HTR-8/SVneo (cell line): ENCODE data around the gene CTBP2.

Experiments
- DNase-seq: peaks from one replicate; pipeline ENCODE4 v3.0.0; 2011; ENCODE audit warnings: low spot score, mixed read lengths; ENCODE audit not compliant: insufficient read length
- FAIRE-seq: peaks from 2 replicates; lab custom pipeline; 2011; peaks lifted over from hg19 to GRCh38; lab: Jason Lieb, UNC

Gene CTBP2

DNA sequence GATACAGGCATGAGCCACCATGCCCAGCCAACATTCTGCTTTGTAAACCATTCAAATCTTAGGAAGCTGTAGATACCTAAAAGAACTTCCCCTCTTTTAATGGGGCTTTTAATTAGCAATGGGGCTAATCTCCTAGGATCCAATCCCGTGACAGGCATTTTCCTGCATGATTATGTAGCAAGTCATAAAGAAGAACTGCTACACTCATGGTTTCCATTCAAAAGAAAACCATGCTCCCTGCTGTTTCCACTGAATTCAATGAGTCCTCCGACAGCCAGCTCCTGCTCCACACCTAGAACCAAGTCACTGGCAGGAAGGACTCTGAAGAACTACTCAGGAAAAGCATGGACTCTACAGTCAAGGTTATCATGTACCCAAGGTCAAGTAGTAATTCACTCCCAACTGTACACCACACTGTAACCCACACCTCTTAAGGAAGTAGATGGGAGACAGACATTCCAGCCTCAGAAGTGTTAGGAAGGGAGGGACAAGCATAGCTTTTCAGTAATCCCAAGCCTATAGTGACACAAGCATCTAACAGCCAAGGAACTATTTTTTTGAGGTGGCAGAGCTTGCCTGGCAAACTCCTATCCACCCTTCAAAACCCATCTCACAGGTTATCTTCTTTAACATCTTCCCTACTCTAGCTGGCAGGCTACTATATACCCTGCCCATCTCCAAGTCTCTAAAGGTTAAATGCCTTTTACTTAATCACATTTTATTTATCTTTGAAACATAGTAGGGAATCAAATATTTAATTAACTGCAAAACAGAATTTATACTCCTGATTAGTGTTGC, 47.5 kb downstream of the CTBP2 start:
- FAIRE-seq (no peak), DNase-seq (no peak)

- FAIRE-seq (no peak), DNase-seq (no peak)
These were observed 49.1 kb downstream of the CTBP2 start for GRCh38 chr10:125111118-125111727.

DNA sequence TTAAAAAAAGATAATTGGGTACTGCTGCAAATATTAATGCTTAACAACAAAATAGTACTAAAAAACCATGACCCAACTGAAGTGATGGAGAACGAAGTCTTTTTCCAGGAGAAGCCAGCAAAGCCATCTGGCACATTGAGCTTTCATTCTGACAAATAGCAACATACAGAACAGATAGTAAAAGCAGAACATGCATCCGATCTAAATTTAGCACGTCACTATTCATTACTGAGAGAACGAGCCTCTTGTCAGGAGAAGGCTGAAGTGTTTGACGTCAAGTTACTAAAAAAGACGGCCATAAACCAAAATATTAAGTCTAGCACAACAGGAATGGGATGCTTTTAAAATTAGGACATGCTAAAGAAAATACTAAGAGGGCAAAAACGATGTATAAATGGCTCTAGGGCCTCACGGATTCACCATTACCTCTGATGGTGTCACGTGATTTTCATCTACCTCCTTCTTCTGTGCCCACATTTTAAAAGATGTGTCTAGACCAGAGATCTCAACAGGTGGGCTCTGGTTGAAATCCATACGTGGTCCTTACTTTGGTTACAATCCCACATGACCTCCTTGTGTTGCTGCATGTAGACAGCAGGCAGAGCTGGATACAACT, 52.3 kb downstream of the CTBP2 start:
- no peak for DNase-seq
- FAIRE-seq, result no peak

GRCh38 chr10:125107166-125107949, 53.0 kb downstream of the CTBP2 start:
- FAIRE-seq, result no peak
- no peak for DNase-seq

GRCh38 chr10:125106586-125106985, 53.8 kb downstream of the CTBP2 start:
- DNase-seq (no peak), FAIRE-seq (no peak)

- DNase-seq, result no peak
- no peak for FAIRE-seq
These were observed 54.6 kb downstream of the CTBP2 start for GRCh38 chr10:125105706-125106255.

GRCh38 chr10:125105155-125105554, 55.2 kb downstream of the CTBP2 start:
- FAIRE-seq (no peak), DNase-seq (no peak)

DNA sequence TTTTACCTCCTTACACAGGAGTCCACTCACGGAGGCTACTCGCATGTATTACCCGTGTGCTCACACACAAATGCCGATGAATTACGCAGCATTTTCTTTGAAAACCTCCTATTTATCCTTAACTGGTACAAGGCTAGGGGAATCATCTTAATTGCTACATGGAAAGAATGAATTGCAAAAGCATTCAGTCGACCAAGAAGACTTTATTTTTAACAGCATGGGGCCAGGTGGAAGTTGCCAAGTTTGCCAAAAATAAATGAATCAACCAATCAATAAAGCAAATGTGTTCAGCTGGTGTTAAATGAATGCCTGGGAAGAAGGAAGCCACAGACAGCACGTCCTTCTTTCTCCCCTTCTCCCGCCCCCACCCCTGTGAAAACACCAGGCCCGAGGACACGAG, 55.8 kb downstream of the CTBP2 start:
- FAIRE-seq (no peak), DNase-seq (no peak)

DNA sequence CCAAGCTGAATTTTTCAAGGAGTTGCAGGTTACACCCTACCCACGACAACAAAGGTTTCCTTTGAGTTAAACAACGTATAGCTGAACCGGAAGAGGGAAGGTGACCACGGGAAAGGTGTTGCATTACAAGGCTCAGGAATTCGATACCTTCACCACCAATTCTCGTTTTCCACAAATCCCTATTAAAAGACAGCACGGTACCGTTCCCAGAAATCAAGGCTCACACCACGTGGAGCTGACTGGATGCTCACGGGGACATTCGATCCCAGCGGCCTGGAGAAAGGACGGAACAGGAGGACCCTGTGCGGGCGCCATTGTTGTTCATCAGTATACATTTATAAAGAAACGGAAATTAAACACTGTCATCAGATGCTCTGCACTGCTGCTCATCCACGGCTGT, 56.4 kb downstream of the CTBP2 start:
- FAIRE-seq (no peak), DNase-seq (no peak)

GRCh38 chr10:125103466-125103865, 56.9 kb downstream of the CTBP2 start:
- no peak for FAIRE-seq

GRCh38 chr10:125102821-125103220, 57.5 kb downstream of the CTBP2 start:
- DNase-seq, result no peak
- FAIRE-seq, result no peak

More at GRCh38 chr10:125103466-125103865, 56.9 kb downstream of the CTBP2 start:
- DNase-seq, result no peak

GRCh38 chr10:125102246-125102645, 58.1 kb downstream of the CTBP2 start:
- DNase-seq, result no peak

DNA sequence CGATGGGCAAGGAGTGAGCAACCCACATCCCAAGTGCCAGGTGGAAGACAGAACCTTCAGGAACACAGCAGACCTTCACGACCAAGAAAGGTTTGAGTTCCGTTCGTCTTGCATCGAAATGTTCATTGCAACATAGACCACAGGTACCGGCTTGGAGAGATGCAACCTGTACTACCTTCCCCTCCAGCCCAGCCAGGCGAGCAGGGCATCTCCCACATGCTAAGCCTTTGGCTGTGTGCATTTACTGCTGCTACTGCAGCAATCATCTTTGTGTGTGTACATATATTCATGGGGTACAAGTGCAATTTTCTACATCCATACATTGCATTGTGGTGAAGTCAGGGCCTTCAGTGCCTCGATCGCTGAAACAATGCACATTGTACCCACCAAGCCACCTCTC, 58.8 kb downstream of the CTBP2 start:
- FAIRE-seq (no peak), DNase-seq (no peak)

More at GRCh38 chr10:125102246-125102645, 58.1 kb downstream of the CTBP2 start:
- FAIRE-seq, result no peak

- DNase-seq (no peak), FAIRE-seq (no peak)
These were observed 59.3 kb downstream of the CTBP2 start for GRCh38 chr10:125101049-125101448.

- no peak for DNase-seq
- no peak for FAIRE-seq
These were observed 62.8 kb downstream of the CTBP2 start for GRCh38 chr10:125097409-125098070.

DNA sequence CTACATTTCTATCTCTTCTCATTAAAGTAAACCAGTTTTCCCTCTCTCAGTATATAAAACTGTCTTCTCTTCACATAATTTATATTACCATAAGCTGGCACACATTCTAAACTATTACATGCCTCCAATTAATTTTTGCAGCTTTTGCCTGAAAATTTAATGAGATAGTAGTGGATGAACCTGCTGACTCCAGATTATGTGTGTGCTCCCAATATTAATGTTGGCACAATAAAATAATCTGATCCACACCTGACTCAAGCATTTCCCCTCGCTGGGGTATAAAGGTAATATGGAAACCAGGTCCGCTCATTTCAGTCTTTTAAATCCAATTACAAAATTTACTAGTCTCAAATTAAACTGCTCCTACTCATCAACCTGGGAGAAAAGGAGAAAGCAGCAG, 63.4 kb downstream of the CTBP2 start:
- FAIRE-seq (no peak), DNase-seq (no peak)

DNA sequence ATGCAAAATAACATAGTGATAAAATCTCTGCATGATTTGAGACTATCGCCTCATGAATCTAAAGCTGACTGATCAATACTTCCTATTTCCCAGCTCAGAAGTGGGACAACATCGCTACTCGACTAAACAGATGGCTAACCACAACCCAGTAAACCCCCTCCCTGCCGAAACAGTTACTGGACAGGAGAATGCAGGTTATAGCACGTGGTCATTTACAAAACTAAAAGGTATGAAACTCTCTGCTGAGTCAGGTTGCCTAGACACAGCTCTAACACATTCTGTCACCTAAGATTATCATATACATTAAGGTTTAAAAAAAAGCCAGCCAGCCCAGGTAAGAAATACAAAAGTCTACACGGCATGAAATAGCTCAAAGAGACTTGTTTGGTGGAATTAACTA, 64.0 kb downstream of the CTBP2 start:
- FAIRE-seq, result no peak
- DNase-seq, result no peak

- DNase-seq, result no peak
These were observed 64.6 kb downstream of the CTBP2 start for GRCh38 chr10:125095776-125096175.

GRCh38 chr10:125095228-125095627, 65.1 kb downstream of the CTBP2 start:
- no peak for DNase-seq
- no peak for FAIRE-seq

More at GRCh38 chr10:125095776-125096175, 64.6 kb downstream of the CTBP2 start:
- no peak for FAIRE-seq

GRCh38 chr10:125094806-125095205, 65.6 kb downstream of the CTBP2 start:
- FAIRE-seq, result no peak
- no peak for DNase-seq
